ENCODE measurements around the gene MYF5.

MYF5 gene

GRCh38 chr12:80761838-80762237, 45.1 kb downstream of the MYF5 start:
- no peak for TF ChIP-seq CTCF (IDR thresholded peaks at IDR 0.05; ENCODE audit: low read depth, low read length)
- H3K4me3 ChIP-seq (ENCODE audit: low read depth, low read length): no peak overlapping the region

DNA sequence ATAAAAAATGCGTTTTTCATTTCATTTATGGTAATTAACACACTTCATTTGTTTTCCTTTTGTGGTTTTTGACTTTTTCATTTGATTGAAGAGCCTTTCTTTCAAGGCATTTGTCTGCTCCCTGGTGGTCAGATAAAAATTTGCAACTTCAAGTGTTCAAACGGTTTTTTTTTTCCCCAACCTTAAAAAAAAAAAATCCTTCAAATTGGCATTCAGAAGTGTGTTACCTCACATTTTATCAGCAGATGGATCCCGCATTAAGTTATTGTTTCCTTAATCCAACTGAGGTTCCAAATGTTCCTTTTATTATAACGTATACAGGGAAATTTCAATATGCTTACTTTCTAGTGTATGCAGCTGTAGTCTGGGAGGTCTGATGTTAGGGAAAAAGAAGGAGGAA, 47.2 kb downstream of the MYF5 start:
- TF ChIP-seq CTCF (IDR thresholded peaks at IDR 0.05; ENCODE audit: low read depth, low read length): peak; percentile 36; the same call in 1 of the 2 replicates
- H3K4me3 ChIP-seq (ENCODE audit: low read depth, low read length): no peak overlapping the region

- no peak for TF ChIP-seq CTCF (IDR thresholded peaks at IDR 0.05; ENCODE audit: low read depth, low read length)
- no peak overlapping the region for H3K4me3 ChIP-seq (ENCODE audit: low read depth, low read length)
Measured at GRCh38 chr12:80766210-80766609, 49.5 kb downstream of the MYF5 start.

GRCh38 chr12:80766897-80767296, 50.2 kb downstream of the MYF5 start:
- TF ChIP-seq CTCF (IDR thresholded peaks at IDR 0.05; ENCODE audit: low read depth, low read length): no peak
- H3K4me3 ChIP-seq (ENCODE audit: low read depth, low read length): no peak overlapping the region

Data from WI38 (cell line).